Erythroblast (primary cell): ENCODE measurements around the gene ZNF366.

Source experiments
- GATA1 ChIP-seq: IDR thresholded peaks from 2 replicates; pipeline ENCODE4 v1.6.1; 2011; ENCODE audit warnings: low read depth, mild to moderate bottlenecking, control low read depth, low read length, moderate library complexity
- POLR2A ChIP-seq: IDR thresholded peaks from 2 replicates; pipeline ENCODE4 v1.6.1; 2011; ENCODE audit warnings: mild to moderate bottlenecking, low read length

GRCh38 chr5:72402381-72402890, 104.8 kb downstream of the ZNF366 start:
- TF ChIP-seq POLR2A (no peak), GATA1 (no peak)
